Panc1 (cell line): Measurements from ENCODE around the gene RBCK1. TPM values are rescaled to one million over a fixed set of nuclear protein-coding genes. Genes with fewer than 3 reads are reported as not detected.

Source experiments
- ATAC-seq: fragments of 200-7000 bp; cut with Tn5 transposase; 2 replicates; pipeline ENCODE4 v1.9.1; 2020; ENCODE audit warnings: mild to moderate bottlenecking, moderate library complexity
- BruUV-seq: library from RNA; stranded (reverse); fragments of 400-500 nt; replicated peaks from 2 replicates; lab custom pipeline; 2021; lab: Mats Ljungman, UMichigan
- CTCF ChIA-PET: fragments of 300-600 bp; sonication (Branson Sonifier 250); formaldehyde crosslinking; loops from one replicate; lab custom pipeline; 2022; ENCODE audit warnings: antibody characterized with exemption; lab: Charles Lee
- POLR2A ChIA-PET: fragments of 300-600 bp; sonication (Branson Sonifier 250); formaldehyde crosslinking; loops from one replicate; lab custom pipeline; 2022; ENCODE audit warnings: antibody characterized with exemption; lab: Charles Lee
- DNase-seq: peaks from one replicate; pipeline ENCODE4 v3.0.0-alpha.2; 2010; ENCODE audit warnings: low read depth, low spot score
- H3K27ac ChIP-seq: 2 replicates; pipeline ENCODE4 v1.5.1; 2011; ENCODE audit warnings: mild to moderate bottlenecking, low read length, inconsistent platforms
- H3K27me3 ChIP-seq: fragments of 200-500 bp; sonication (Bioruptor generic); 2 replicates; pipeline ENCODE4 v1.6.0; 2014; ENCODE audit warnings: low read length, inconsistent platforms; ENCODE audit not compliant: control insufficient read depth, insufficient read depth
- H3K36me3 ChIP-seq: fragments of 200-500 bp; sonication (Bioruptor generic); 2 replicates; pipeline ENCODE4 v1.5.1; 2014; ENCODE audit warnings: inconsistent platforms, mild to moderate bottlenecking, low read length, moderate library complexity; ENCODE audit not compliant: control insufficient read depth, insufficient read depth
- H3K4me1 ChIP-seq: 2 replicates; pipeline ENCODE4 v1.5.1; 2011; ENCODE audit warnings: inconsistent platforms, mild to moderate bottlenecking, low read length, moderate library complexity; ENCODE audit not compliant: control insufficient read depth, insufficient read depth
- H3K4me3 ChIP-seq, 2 experiments: 2 replicates each; pipeline ENCODE4 v1.5.1; 2011 to 2012; ENCODE audit warnings: low read depth in 2 of 2, low read length in 2 of 2, mild to moderate bottlenecking in 2 of 2, inconsistent platforms in 1 of 2, moderate library complexity in 1 of 2
- H3K9me3 ChIP-seq: fragments of 200-500 bp; sonication (Bioruptor generic); 2 replicates; pipeline ENCODE4 v1.5.1; 2014; ENCODE audit warnings: low read depth, mild to moderate bottlenecking, inconsistent platforms, low read length, moderate library complexity; ENCODE audit not compliant: control insufficient read depth, insufficient read depth
- CTCF ChIP-seq: fragments of 450-650 bp; IDR thresholded peaks from 2 replicates; pipeline ENCODE4 v1.5.1; 2017; ENCODE audit warnings: mild to moderate bottlenecking
- POLR2AphosphoS5 ChIP-seq: IDR thresholded peaks from 2 replicates; pipeline ENCODE4 v1.6.1; 2012; ENCODE audit warnings: mild to moderate bottlenecking, low read depth, low read length, moderate library complexity
- SIN3A ChIP-seq: IDR thresholded peaks from 2 replicates; pipeline ENCODE4 v1.6.1; 2012; ENCODE audit warnings: low read depth, mild to moderate bottlenecking, low read length, moderate library complexity, borderline replicate concordance; ENCODE audit not compliant: insufficient read depth
- TCF7L2 ChIP-seq: IDR thresholded peaks from 2 replicates; pipeline ENCODE4 v1.6.1; 2011; ENCODE audit warnings: mild to moderate bottlenecking, low read depth, low read length, inconsistent platforms
- in situ Hi-C: cut with HindIII; loops from 2 replicates; pipeline ENCODE4 v1.10.0; 2016; ENCODE audit warnings: low sequenced_read_pairs, low pct_unique_long_range_greater_than_20kb
- intact Hi-C: fragments of 100-400 bp; cut with micrococcal nuclease; formaldehyde crosslinking; loops from one replicate; pipeline ENCODE4 v1.10.0; 2022; ENCODE audit not compliant: unreplicated experiment
- total RNA-seq: library from RNA; stranded (reverse); gene quantifications from one replicate; pipeline ENCODE4 v1.2.1, GENCODE V29; 2021; ENCODE audit not compliant: unreplicated experiment
- TF ChIP-seq, protein P1 (sequence below), 2 experiments: IDR thresholded peaks; 2 replicates each; pipeline ENCODE4 v1.6.1; 2011 to 2012; ENCODE audit warnings: low read depth in 2 of 2, control low read depth in 1 of 2, low read length in 1 of 2, mild to moderate bottlenecking in 1 of 2, moderate library complexity in 1 of 2; ENCODE audit not compliant: insufficient read depth in 1 of 2

RBCK1 gene
- total RNA-seq, 1 experiment from 2014 or later: 97.1 TPM

- Histone ChIP-seq H3K27ac (no peak overlapping the region), H3K4me3 (no peak overlapping the region), H3K9me3 (no peaks in the 10 kb centered on the region), H3K4me1 (peaks cover 3% of the 10 kb centered on the region; the same call in 1 of the 2 replicates), H3K27me3 (no peaks in the 10 kb centered on the region), H3K36me3 (peaks cover 17% of the 10 kb centered on the region)
- TF ChIP-seq, protein P1, sequence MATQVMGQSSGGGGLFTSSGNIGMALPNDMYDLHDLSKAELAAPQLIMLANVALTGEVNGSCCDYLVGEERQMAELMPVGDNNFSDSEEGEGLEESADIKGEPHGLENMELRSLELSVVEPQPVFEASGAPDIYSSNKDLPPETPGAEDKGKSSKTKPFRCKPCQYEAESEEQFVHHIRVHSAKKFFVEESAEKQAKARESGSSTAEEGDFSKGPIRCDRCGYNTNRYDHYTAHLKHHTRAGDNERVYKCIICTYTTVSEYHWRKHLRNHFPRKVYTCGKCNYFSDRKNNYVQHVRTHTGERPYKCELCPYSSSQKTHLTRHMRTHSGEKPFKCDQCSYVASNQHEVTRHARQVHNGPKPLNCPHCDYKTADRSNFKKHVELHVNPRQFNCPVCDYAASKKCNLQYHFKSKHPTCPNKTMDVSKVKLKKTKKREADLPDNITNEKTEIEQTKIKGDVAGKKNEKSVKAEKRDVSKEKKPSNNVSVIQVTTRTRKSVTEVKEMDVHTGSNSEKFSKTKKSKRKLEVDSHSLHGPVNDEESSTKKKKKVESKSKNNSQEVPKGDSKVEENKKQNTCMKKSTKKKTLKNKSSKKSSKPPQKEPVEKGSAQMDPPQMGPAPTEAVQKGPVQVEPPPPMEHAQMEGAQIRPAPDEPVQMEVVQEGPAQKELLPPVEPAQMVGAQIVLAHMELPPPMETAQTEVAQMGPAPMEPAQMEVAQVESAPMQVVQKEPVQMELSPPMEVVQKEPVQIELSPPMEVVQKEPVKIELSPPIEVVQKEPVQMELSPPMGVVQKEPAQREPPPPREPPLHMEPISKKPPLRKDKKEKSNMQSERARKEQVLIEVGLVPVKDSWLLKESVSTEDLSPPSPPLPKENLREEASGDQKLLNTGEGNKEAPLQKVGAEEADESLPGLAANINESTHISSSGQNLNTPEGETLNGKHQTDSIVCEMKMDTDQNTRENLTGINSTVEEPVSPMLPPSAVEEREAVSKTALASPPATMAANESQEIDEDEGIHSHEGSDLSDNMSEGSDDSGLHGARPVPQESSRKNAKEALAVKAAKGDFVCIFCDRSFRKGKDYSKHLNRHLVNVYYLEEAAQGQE (IDR thresholded peaks at IDR 0.05; ENCODE audit: insufficient read depth in 1 of 2, low read depth in 2 of 2, low read length in 1 of 2): no peak
- TF ChIP-seq POLR2AphosphoS5 (no peak), SIN3A (no peak), CTCF (no peak), TCF7L2 (no peak)
- no peak for ATAC-seq
- ChIA-PET POLR2A (no interaction called here), CTCF (no interaction called here)
- no peak for DNase-seq
- BruUV-seq: TSS peak; percentile 56
- in situ Hi-C loops (no loop called here), intact Hi-C loops (no loop called here)
Observed at GRCh38 chr20:444117-444516, 36.0 kb downstream of the RBCK1 start.

GRCh38 chr20:444862-445426, 36.8 kb downstream of the RBCK1 start:
- POLR2A ChIA-PET: no interaction called here
- Histone ChIP-seq H3K9me3 (no peaks in the 10 kb centered on the region), H3K4me1 (peaks cover 3% of the 10 kb centered on the region; the same call in 1 of the 2 replicates), H3K36me3 (peaks cover 15% of the 10 kb centered on the region), H3K4me3 (no peak overlapping the region), H3K27me3 (no peaks in the 10 kb centered on the region), H3K27ac (no peak overlapping the region)
- BruUV-seq: no TSS peak
- intact Hi-C loops: no loop called here
- in situ Hi-C loops: no loop called here
- CTCF ChIA-PET: no interaction called here
- no peak for ATAC-seq
- DNase-seq: no peak
- TF ChIP-seq SIN3A: no peak
- no peak for TF ChIP-seq POLR2AphosphoS5
- no peak for TF ChIP-seq CTCF
- no peak for TF ChIP-seq TCF7L2
- TF ChIP-seq, protein P1 (IDR thresholded peaks at IDR 0.05; ENCODE audit: insufficient read depth in 1 of 2, low read depth in 2 of 2, low read length in 1 of 2): no peak
